HEK293T (cell line): ENCODE results near the gene IL20.
A peak's percentile ranks its signal among the peaks of the same experiment; 100 is the strongest.
"Not testable (repeated sequence)": the region's sequence is repeated elsewhere in the genome, so short reads cannot be mapped to it uniquely, and the experiment has no call there.

Experiments
- CTCF ChIA-PET: fragments of 350-600 bp; formaldehyde crosslinking; extraction: SDS; loops from one replicate; lab custom pipeline; 2021; ENCODE audit warnings: antibody characterized with exemption, inconsistent platforms; lab: Yijun Ruan, JAX
- POLR2A ChIA-PET: fragments of 350-600 bp; formaldehyde crosslinking; extraction: SDS; loops from one replicate; lab custom pipeline; 2020; ENCODE audit warnings: antibody characterized with exemption, inconsistent platforms; lab: Yijun Ruan, JAX
- DNase-seq: peaks from one replicate; pipeline ENCODE4 v3.0.0; 2012; ENCODE audit warnings: mixed read lengths; ENCODE audit errors: extremely low spot score
- ARNT ChIP-seq: fragments of 450-650 bp; IDR thresholded peaks from 2 replicates; pipeline ENCODE4 v1.6.1; 2017; ENCODE audit warnings: mild to moderate bottlenecking
- BHLHE40 ChIP-seq: fragments of 450-650 bp; IDR thresholded peaks from 2 replicates; pipeline ENCODE4 v1.6.1; 2016; ENCODE audit warnings: mild to moderate bottlenecking, moderate library complexity, borderline replicate concordance
- CTBP1 ChIP-seq: fragments of 450-650 bp; IDR thresholded peaks from 2 replicates; pipeline ENCODE4 v1.6.1; 2016; ENCODE audit warnings: borderline replicate concordance
- ELF4 ChIP-seq: fragments of 450-650 bp; IDR thresholded peaks from 2 replicates; pipeline ENCODE4 v1.6.1; 2017; ENCODE audit warnings: antibody characterized with exemption
- FOXA1 ChIP-seq: fragments of 450-650 bp; IDR thresholded peaks from 2 replicates; pipeline ENCODE4 v1.6.1; 2016; ENCODE audit warnings: mild to moderate bottlenecking
- FOXK2 ChIP-seq: fragments of 450-650 bp; IDR thresholded peaks from 2 replicates; pipeline ENCODE4 v1.6.1; 2016; ENCODE audit warnings: mild to moderate bottlenecking
- FOXM1 ChIP-seq: fragments of 450-650 bp; IDR thresholded peaks from 2 replicates; pipeline ENCODE4 v1.6.1; 2017; ENCODE audit warnings: mild to moderate bottlenecking, borderline replicate concordance
- HDGF ChIP-seq: fragments of 450-650 bp; IDR thresholded peaks from 2 replicates; pipeline ENCODE4 v1.6.1; 2017; ENCODE audit warnings: antibody characterized with exemption, borderline replicate concordance
- L3MBTL2 ChIP-seq: fragments of 450-650 bp; conservative IDR thresholded peaks from 2 replicates; pipeline ENCODE4 v1.6.1; 2016; ENCODE audit warnings: mild to moderate bottlenecking
- LEF1 ChIP-seq: fragments of 450-650 bp; IDR thresholded peaks from 2 replicates; pipeline ENCODE4 v1.6.1; 2017; ENCODE audit warnings: mild to moderate bottlenecking, borderline replicate concordance
- NFRKB ChIP-seq: fragments of 450-650 bp; IDR thresholded peaks from 2 replicates; pipeline ENCODE4 v1.6.1; 2016; ENCODE audit warnings: mild to moderate bottlenecking, moderate library complexity
- PKNOX1 ChIP-seq: fragments of 450-650 bp; IDR thresholded peaks from 2 replicates; pipeline ENCODE4 v1.6.1; 2016
- SP1 ChIP-seq: fragments of 450-650 bp; IDR thresholded peaks from 2 replicates; pipeline ENCODE4 v1.6.1; 2017
- SUZ12 ChIP-seq: fragments of 450-650 bp; IDR thresholded peaks from 2 replicates; pipeline ENCODE4 v1.6.1; 2016; ENCODE audit warnings: mild to moderate bottlenecking
- TARDBP ChIP-seq: fragments of 450-650 bp; IDR thresholded peaks from 2 replicates; pipeline ENCODE4 v1.6.1; 2016
- ZNF384 ChIP-seq: fragments of 450-650 bp; IDR thresholded peaks from 2 replicates; pipeline ENCODE4 v1.6.1; 2016

The IL20 gene

GRCh38 chr1:206847337-206847834 is 18.0 kb upstream of the IL20 start:
- ChIA-PET POLR2A (no interaction called here), CTCF (no interaction called here)
- DNase-seq, result no peak
- no peak for TF ChIP-seq HDGF
- no peak for TF ChIP-seq ZNF384

- POLR2A ChIA-PET, result no interaction called here
- no peak for DNase-seq
- TF ChIP-seq PKNOX1, result no peak
- no peak for TF ChIP-seq SUZ12
- TF ChIP-seq ZNF384, result no peak
- no peak for TF ChIP-seq LEF1
- no peak for TF ChIP-seq SP1
- TF ChIP-seq FOXM1, result no peak
- no peak for TF ChIP-seq CTBP1
- no peak for TF ChIP-seq ARNT
- TF ChIP-seq L3MBTL2, result no peak
- CTCF ChIA-PET, result no interaction called here
Measured at GRCh38 chr1:206847946-206848345, 17.5 kb upstream of the IL20 start.

GRCh38 chr1:206850401-206850800 is 15.0 kb upstream of the IL20 start:
- ChIA-PET POLR2A (no interaction called here), CTCF (no interaction called here)
- DNase-seq, result no peak
- TF ChIP-seq CTBP1, result no peak
- no peak for TF ChIP-seq FOXK2
- TF ChIP-seq NFRKB, result no peak
- no peak for TF ChIP-seq ELF4
- no peak for TF ChIP-seq SUZ12
- no peak for TF ChIP-seq ARNT
- no peak for TF ChIP-seq L3MBTL2
- no peak for TF ChIP-seq ZNF384

- TF ChIP-seq FOXA1 (no peak), NFRKB (no peak), ARNT (no peak), FOXM1 (no peak), FOXK2 (no peak), BHLHE40 (no peak), L3MBTL2 (no peak), TARDBP (no peak), ZNF384 (no peak), SP1 (no peak), ELF4 (no peak), CTBP1 (no peak), LEF1 (no peak), SUZ12 (no peak), PKNOX1 (no peak)
- ChIA-PET POLR2A (no interaction called here), CTCF (no interaction called here)
- DNase-seq, result no peak
Measured at GRCh38 chr1:206851341-206852010, 13.9 kb upstream of the IL20 start.

- POLR2A ChIA-PET, CTCF ChIA-PET: not testable (repeated sequence)
Measured at GRCh38 chr1:206852662-206853061, 12.8 kb upstream of the IL20 start.

GRCh38 chr1:206853696-206854095 is 11.7 kb upstream of the IL20 start:
- DNase-seq, CTCF ChIA-PET, POLR2A ChIA-PET: not testable (repeated sequence)

More at GRCh38 chr1:206852662-206853061, 12.8 kb upstream of the IL20 start:
- DNase-seq, result not testable (repeated sequence)

- TF ChIP-seq CTBP1 (peak; percentile 44; the same call in 1 of the 2 replicates), NFRKB (no peak), PKNOX1 (no peak), TARDBP (no peak), FOXM1 (no peak), ZNF384 (peak; percentile 83)
- ChIA-PET CTCF (no interaction called here), POLR2A (no interaction called here)
- no peak for DNase-seq
Measured at GRCh38 chr1:206854401-206855129, 10.9 kb upstream of the IL20 start.
